ENCODE results near the gene TRIM58.

Gene TRIM58

DNA sequence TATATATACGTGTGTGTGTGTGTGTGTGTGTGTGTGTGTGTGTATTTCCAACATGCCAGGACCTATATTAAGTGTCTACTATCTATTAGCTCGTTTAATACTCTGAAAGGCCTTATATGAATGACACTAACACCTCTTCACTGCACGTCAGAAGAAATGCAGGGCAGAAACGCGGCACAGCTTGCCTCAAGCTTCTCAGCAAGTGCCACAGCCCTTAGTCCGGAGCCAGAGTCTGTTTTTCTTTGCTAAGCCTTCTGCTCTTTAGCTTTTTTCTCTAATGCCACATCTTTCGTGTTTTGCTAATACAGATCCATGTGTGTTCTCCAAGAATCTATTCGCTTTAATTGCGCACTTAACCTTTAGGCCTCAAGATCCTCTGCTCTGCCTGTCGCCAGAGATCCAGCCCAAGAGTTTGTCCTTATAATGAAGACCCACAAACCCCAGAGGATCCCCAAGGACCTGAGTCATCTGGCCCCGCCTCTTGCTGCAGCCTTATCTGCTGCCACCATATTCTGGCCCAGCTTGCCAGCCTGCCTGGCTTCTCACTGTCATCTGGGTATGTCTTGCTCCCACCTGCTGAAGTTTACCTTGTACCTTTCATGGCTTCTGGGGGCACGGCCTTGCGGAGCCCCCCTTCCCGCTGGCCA lies 2.0 kb upstream of the TRIM58 start:
- TF ChIP-seq, protein P1, sequence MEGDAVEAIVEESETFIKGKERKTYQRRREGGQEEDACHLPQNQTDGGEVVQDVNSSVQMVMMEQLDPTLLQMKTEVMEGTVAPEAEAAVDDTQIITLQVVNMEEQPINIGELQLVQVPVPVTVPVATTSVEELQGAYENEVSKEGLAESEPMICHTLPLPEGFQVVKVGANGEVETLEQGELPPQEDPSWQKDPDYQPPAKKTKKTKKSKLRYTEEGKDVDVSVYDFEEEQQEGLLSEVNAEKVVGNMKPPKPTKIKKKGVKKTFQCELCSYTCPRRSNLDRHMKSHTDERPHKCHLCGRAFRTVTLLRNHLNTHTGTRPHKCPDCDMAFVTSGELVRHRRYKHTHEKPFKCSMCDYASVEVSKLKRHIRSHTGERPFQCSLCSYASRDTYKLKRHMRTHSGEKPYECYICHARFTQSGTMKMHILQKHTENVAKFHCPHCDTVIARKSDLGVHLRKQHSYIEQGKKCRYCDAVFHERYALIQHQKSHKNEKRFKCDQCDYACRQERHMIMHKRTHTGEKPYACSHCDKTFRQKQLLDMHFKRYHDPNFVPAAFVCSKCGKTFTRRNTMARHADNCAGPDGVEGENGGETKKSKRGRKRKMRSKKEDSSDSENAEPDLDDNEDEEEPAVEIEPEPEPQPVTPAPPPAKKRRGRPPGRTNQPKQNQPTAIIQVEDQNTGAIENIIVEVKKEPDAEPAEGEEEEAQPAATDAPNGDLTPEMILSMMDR (conservative IDR thresholded peaks at IDR 0.05) = no peak

GRCh38 chr1:247855911-247856310 lies 1.1 kb upstream of the TRIM58 start:
- TF ChIP-seq, protein P1 (conservative IDR thresholded peaks at IDR 0.05) = no peak
- no peak overlapping the region for H3K27ac ChIP-seq

More for the DNA sequence above, 2.0 kb upstream of the TRIM58 start:
- H3K27ac ChIP-seq = no peak overlapping the region

GRCh38 chr1:247857985-247858619 lies 1.1 kb downstream of the TRIM58 start:
- no peak overlapping the region for H3K27ac ChIP-seq
- TF ChIP-seq, protein P1 (conservative IDR thresholded peaks at IDR 0.05) = no peak

GRCh38 chr1:247862756-247863155 lies 5.8 kb downstream of the TRIM58 start:
- no peak overlapping the region for H3K27ac ChIP-seq
- TF ChIP-seq, protein P1 (conservative IDR thresholded peaks at IDR 0.05) = no peak

GRCh38 chr1:247864644-247865043 lies 7.7 kb downstream of the TRIM58 start:
- TF ChIP-seq, protein P1 (conservative IDR thresholded peaks at IDR 0.05) = no peak
- no peak overlapping the region for H3K27ac ChIP-seq

DNA sequence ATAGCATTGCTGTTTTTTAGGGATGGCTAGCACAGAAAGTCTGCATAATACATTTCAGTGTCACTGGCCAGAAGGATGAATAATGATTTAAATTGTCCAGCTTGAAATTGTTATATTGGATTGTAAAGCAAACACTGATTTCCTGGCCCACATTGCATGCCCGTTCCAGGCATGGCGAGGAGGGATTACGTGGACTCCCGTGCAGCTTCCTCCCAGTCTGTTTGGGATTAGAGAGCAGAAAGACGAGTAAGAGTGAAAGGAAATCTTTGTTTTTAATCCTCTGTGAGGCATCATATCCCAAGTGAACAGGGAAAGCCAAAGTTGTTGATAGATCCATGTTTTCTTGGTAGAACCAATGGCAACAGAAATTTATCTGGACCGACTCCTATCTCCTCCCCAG lies 8.4 kb downstream of the TRIM58 start:
- H3K27ac ChIP-seq = no peak overlapping the region
- TF ChIP-seq, protein P1 (conservative IDR thresholded peaks at IDR 0.05) = no peak

DNA sequence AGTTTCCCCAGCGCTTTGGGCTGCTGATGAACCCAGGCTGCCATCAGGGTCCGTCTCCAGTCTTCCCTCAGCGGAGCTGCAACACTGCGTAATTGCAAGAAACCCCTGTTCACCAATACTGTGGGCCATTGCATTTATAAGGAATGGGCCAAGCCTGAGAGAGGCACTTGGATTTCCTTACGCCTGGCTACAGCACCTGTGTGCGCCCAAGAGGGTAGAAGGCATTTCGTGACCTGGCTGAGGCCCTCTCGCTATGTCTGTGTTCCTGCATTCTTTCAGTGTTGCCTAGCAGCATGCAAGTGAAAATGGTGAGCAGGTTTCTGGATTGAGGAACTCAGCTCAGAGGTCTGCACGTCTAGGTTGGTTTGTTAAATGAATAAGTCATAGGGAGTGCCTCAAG lies 26.4 kb downstream of the TRIM58 start:
- no peak overlapping the region for H3K27ac ChIP-seq
- TF ChIP-seq, protein P1 (conservative IDR thresholded peaks at IDR 0.05) = no peak

Measured in VCaP (cell line).